Activated naive CD8-positive, alpha-beta T cell treated with anti-CD3 and anti-CD28 coated beads, Interleukin-2, amount 50 U/mL, for 24 hours (primary cell): ENCODE data around the gene MRPS21.
"Not testable (repeated sequence)": the region's sequence is repeated elsewhere in the genome, so short reads cannot be mapped to it uniquely, and the experiment has no call there.

Experiments used
- ATAC-seq: fragments of 150-1000 bp; cut with Tn5 transposase; one replicate; pipeline ENCODE4 v1.10.0; 2021
- DNase-seq: peaks from one replicate; pipeline ENCODE4 v3.0.0; 2021
- H3K27ac Mint-ChIP-seq: one replicate; pipeline ENCODE4 v1.8.0; 2021; ENCODE audit warnings: mild to moderate bottlenecking, mixed read lengths
- H3K27me3 Mint-ChIP-seq: one replicate; pipeline ENCODE4 v1.8.0; 2021; ENCODE audit warnings: mixed read lengths
- H3K36me3 Mint-ChIP-seq: one replicate; pipeline ENCODE4 v1.8.0; 2021; ENCODE audit warnings: low read depth, mixed read lengths
- H3K4me1 Mint-ChIP-seq: one replicate; pipeline ENCODE4 v1.8.0; 2021; ENCODE audit warnings: mixed read lengths
- H3K4me3 Mint-ChIP-seq: one replicate; pipeline ENCODE4 v1.8.0; 2021; ENCODE audit warnings: mild to moderate bottlenecking, moderate library complexity, mixed read lengths
- H3K9me3 Mint-ChIP-seq: one replicate; pipeline ENCODE4 v1.8.0; 2021; ENCODE audit warnings: mixed read lengths

The MRPS21 gene

DNA sequence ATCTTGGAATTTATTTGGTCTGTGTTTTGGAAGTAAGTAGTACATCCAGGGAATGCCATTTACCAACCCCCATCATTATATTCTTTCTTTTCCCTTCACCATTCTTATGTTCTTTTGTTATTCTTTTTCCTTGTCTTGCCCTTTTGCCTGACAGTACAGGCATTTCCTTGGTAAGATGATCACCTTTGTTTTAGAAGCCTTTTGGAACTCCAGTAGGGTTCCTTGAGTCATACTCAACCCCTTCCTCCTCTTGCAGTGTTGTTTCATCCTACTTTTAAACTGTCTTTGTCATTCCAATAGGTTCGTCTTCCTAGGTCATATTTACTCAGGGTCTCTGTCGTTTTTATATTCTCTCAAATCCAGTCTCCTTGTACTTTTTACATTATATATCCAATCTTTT, 9.2 kb downstream of the MRPS21 start:
- DNase-seq (no peak), ATAC-seq (no peak)
- Mint-ChIP-seq H3K27me3 (no peaks in the 10 kb centered on the region), H3K4me3 (no peak overlapping the region), H3K9me3 (no peaks in the 10 kb centered on the region), H3K4me1 (peaks cover 7% of the 10 kb centered on the region), H3K36me3 (peaks cover 48% of the 10 kb centered on the region), H3K27ac (no peak overlapping the region)

GRCh38 chr1:150308585-150308984, 14.9 kb downstream of the MRPS21 start:
- not testable (repeated sequence) for H3K9me3 Mint-ChIP-seq, H3K27me3 Mint-ChIP-seq, H3K4me1 Mint-ChIP-seq, H3K4me3 Mint-ChIP-seq, ATAC-seq, H3K27ac Mint-ChIP-seq, DNase-seq
- peaks cover 32% of the 10 kb centered on the region for H3K36me3 Mint-ChIP-seq

DNA sequence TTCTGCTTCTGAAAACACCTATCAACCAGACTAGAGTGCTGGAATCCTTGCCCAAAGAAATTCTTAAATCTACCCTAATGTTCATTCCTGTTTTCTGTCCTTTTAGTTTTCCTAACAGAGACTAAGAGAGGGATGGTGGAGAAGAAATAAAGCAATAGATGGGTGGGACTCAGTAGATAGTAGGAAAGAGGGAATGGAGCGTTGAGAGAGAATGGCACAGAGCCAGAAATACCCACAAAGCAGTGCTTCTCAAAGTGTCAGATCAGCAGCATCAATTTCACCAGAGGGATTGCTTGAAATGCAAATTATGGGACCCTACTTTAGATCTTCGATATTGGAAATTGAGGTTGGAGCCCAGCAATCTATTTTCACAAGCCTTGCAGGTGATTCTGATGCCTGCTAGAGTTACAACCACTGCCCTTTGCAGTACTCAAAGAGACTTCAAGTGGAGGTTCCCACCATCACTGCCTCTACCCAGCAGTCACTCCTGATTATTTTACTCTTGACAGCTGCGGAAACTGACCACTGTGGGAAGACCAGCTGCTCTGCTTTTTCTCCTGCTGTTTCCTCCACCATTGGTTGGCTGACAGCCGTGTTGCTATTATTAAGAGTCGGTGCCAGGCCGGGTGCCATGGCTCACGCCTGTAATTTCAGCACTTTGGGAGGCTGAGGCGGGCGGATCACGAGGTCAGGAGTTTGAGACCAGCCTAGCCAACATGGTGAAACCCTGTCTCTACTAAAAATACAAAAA, 16.3 kb downstream of the MRPS21 start:
- no peak for ATAC-seq
- no peaks in the 10 kb centered on the region for H3K4me1 Mint-ChIP-seq
- no peaks in the 10 kb centered on the region for H3K9me3 Mint-ChIP-seq

GRCh38 chr1:150311762-150312161, 18.1 kb downstream of the MRPS21 start:
- Mint-ChIP-seq H3K4me3 (no peak overlapping the region), H3K27ac (no peak overlapping the region), H3K4me1 (no peaks in the 10 kb centered on the region), H3K36me3 (peaks cover 21% of the 10 kb centered on the region), H3K9me3 (no peaks in the 10 kb centered on the region), H3K27me3 (no peaks in the 10 kb centered on the region)
- DNase-seq = no peak
- no peak for ATAC-seq

More for the DNA sequence above, 16.3 kb downstream of the MRPS21 start:
- Mint-ChIP-seq H3K27me3 (no peaks in the 10 kb centered on the region), H3K36me3 (peaks cover 32% of the 10 kb centered on the region), H3K27ac (no peak overlapping the region), H3K4me3 (no peak overlapping the region)
- DNase-seq = no peak

GRCh38 chr1:150314691-150315090, 21.0 kb downstream of the MRPS21 start:
- H3K36me3 Mint-ChIP-seq, H3K9me3 Mint-ChIP-seq, DNase-seq, H3K4me1 Mint-ChIP-seq, H3K27ac Mint-ChIP-seq, H3K27me3 Mint-ChIP-seq, H3K4me3 Mint-ChIP-seq, ATAC-seq: not testable (repeated sequence)

DNA sequence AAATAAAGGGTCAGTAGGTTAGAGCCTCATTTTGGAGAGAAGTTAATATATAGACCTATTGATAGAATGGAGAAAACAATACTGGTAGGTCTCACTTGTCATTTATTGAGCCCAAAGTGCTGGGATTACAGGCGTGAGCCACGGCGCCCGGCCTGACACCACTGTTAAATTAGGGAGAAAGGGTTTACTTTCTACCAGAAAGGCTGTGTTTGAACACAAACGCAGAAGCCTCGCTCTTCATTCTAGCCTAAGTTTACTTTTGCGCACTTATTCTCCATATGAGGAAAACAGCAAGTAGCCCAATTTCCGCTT, 27.0 kb downstream of the MRPS21 start:
- Mint-ChIP-seq H3K9me3 (no peaks in the 10 kb centered on the region), H3K4me1 (peaks cover 29% of the 10 kb centered on the region), H3K4me3 (peak overlapping the region; percentile 98), H3K27me3 (peaks cover 3% of the 10 kb centered on the region), H3K36me3 (peaks cover 19% of the 10 kb centered on the region), H3K27ac (peak overlapping the region; percentile 96)
- DNase-seq = peak; percentile 9
- no peak for ATAC-seq

DNA sequence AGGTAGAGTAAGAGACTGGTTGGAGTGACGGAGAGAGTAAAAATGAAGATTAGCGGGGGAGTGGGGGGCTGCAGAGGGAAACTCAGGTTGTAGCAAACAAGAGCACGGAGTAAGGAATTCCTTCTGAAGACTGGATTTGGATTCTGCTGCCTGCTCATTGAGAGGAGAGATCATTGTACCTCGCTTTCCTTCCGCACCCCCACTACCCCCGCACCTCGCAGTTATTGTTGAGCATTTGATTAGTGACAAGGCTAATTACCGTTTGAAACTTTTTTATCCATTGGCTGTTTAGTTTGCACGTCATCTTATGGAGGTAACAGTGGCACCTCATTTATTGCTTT, 28.1 kb downstream of the MRPS21 start:
- Mint-ChIP-seq H3K27ac (peak overlapping the region; percentile 96), H3K27me3 (peaks cover 3% of the 10 kb centered on the region), H3K9me3 (no peaks in the 10 kb centered on the region), H3K4me3 (peak overlapping the region; percentile 98), H3K36me3 (peaks cover 30% of the 10 kb centered on the region), H3K4me1 (peaks cover 33% of the 10 kb centered on the region)
- DNase-seq (no peak), ATAC-seq (no peak)

DNA sequence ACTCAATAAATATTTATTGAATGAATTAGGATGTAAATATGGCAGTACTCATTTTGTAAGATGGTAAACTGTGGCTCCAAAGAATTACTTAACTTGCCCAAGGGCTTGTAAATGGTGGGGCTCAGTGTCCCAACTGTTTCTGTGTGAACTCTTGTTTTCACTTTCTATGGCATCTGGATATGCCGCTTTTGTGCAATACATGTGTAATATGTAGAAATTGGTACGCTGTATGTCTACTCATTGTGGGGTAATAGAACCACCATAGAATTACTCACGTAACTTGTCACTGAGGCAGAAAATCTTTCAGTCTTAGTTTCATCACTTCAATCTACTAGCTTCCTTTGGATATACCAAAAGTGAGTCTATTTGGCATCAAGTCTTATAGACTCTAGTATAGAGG, 28.6 kb downstream of the MRPS21 start:
- peaks cover 33% of the 10 kb centered on the region for H3K4me1 Mint-ChIP-seq
- peak; percentile 40 for ATAC-seq
- no peak for DNase-seq

DNA sequence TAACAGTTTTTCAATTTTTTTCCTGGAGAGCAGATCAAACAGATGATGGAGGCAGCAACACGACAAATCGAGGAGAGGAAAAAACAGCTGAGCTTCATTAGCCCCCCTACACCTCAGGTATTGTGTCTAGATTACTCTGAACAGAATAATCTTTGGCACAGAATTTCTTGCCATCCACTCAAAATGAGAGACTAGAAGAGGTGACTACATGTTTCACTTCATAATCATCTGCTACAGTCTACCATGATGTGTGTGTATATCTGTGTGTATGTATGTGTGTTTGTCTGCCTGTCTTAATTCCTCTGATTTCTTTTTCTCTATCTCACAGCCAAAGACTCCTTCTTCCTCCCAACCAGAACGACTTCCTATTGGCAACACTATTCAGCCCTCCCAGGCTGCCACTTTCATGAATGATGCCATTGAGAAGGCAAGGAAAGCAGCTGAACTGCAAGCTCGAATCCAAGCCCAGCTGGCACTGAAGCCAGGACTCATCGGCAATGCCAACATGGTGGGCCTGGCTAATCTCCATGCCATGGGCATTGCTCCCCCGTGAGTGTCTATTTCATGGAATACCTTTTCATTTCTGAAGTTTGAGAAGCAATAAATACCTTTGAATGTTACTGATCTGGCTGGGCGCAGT, 39.1 kb downstream of the MRPS21 start:
- Mint-ChIP-seq H3K9me3 (no peaks in the 10 kb centered on the region), H3K27me3 (no peaks in the 10 kb centered on the region), H3K27ac (peak overlapping the region; percentile 2), H3K4me1 (no peaks in the 10 kb centered on the region), H3K4me3 (no peak overlapping the region), H3K36me3 (peaks cover 55% of the 10 kb centered on the region)
- ATAC-seq (no peak), DNase-seq (no peak)

More for the DNA sequence above, 28.6 kb downstream of the MRPS21 start:
- Mint-ChIP-seq H3K4me3 (peak overlapping the region; percentile 98), H3K36me3 (peaks cover 32% of the 10 kb centered on the region), H3K27me3 (peaks cover 3% of the 10 kb centered on the region), H3K9me3 (no peaks in the 10 kb centered on the region), H3K27ac (peak overlapping the region; percentile 96)

DNA sequence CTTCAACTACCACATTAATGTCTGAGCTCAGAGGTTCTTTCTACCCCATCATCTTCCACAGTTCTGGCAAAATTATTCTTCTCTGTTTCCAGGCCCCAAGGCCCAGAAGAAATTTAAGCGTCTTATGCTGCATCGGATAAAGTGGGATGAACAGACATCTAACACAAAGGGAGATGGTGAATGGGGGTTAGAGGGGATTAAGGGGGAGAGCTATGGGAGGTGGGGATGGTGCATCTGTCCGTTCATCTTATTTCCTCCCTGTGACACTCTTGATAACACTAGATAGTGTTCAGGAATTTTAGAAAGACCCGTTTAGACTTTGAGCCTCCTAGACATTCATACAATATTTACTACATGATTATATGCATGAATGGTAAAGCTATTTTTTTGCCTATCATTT, 52.7 kb downstream of the MRPS21 start:
- Mint-ChIP-seq H3K27me3 (no peaks in the 10 kb centered on the region), H3K9me3 (no peaks in the 10 kb centered on the region), H3K36me3 (peaks cover 46% of the 10 kb centered on the region), H3K4me1 (no peaks in the 10 kb centered on the region), H3K4me3 (no peak overlapping the region), H3K27ac (no peak overlapping the region)
- no peak for DNase-seq
- no peak for ATAC-seq

GRCh38 chr1:150352866-150353265, 59.2 kb downstream of the MRPS21 start:
- DNase-seq = no peak
- Mint-ChIP-seq H3K27me3 (no peaks in the 10 kb centered on the region), H3K36me3 (peaks cover 38% of the 10 kb centered on the region), H3K4me1 (no peaks in the 10 kb centered on the region), H3K4me3 (no peak overlapping the region), H3K27ac (no peak overlapping the region), H3K9me3 (no peaks in the 10 kb centered on the region)
- no peak for ATAC-seq
